HG02588 (cell line): Measurements from ENCODE around the gene ACSF2.

Experiments used
- ATAC-seq: cut with Tn5 transposase; IDR thresholded peaks from one replicate; pipeline ENCODE4 v1.9.1; 2021; ENCODE audit warnings: mild to moderate bottlenecking, moderate library complexity; ENCODE audit not compliant: unreplicated experiment

ACSF2 gene

DNA sequence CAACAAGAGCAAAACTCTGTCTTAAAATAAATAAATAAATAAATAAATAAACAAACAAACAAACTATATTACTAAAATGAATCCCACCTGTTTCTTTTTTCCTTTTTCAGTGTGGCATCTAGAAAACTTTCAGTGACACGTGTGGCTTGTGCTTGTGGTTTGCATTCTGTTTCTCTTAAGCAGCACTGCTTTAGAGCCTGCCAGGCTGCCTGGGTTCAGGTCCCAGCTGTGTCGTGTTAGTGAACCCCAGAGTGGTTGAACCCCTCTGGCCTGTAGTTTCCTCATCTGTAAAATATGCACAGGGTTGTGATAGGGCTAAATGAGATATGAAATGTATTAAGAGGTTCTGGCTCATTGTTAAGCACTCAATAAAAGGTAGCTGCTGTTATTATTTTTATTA lies 94.5 kb downstream of the ACSF2 start:
- ATAC-seq, result no peak

DNA sequence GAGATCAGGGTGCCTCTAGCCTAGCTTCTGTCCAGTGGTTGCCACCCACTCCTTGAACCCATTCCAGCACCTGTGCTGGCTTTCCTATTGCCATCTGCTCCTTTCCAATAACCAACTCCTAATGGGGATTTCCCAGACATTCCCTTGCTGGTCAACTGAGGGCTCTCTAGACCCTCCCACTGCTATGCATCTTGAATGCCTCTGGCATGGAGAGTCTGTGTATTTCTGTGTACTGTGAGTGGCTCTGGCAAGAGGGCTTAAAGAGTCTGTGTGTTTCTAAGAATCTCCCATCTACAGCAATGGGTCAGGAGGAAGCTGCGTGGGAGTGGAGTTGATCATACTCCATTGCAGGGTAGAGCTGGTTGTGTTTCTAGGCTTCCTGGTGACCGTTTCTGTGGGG lies 95.5 kb downstream of the ACSF2 start:
- ATAC-seq, result no peak

DNA sequence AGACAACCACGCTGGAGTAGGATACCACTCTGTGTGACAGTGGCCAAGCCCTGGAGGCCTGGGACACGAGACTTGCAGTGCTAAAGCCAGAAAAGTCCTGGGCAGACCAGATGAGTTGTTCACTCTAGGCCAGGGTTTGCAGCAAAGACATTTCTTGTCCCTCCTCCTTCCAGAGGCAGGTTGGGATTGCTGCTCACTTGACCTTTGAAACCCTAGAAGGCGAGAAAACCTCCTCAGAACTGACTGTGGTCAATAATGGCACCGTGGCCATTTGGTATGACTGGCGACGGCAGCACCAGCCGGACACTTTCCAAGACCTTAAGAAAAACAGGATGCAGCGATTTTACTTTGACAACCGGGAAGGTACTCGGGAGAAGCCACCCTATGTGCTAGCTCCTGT lies 96.7 kb downstream of the ACSF2 start:
- ATAC-seq, result no peak

DNA sequence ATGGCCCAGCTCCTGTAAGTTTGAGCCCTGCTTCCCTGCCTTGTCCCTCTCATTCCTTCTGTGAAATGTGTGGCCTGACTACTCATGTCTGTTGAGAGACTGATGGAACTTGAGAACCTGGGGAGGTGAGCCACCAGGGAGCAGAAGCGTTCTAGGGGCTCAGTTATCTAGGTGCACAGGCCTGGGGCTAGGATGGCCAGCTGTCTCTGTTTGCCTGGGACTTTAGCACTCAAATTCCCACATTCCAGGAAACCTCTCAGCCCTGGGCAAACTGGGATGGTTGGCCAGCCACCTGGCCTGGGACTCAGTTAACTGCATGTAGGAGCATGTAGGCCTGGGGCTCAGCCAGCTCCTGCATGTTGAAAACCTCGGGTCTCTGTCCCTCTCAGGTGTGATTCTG lies 97.2 kb downstream of the ACSF2 start:
- ATAC-seq, result no peak
